GM12891 (cell line): ENCODE results near the gene UGT1A8.

ENCODE experiments used
- POLR2A ChIP-seq: IDR thresholded peaks from 2 replicates; pipeline ENCODE4 v1.6.1; 2011; ENCODE audit warnings: low read depth, low read length, control low read depth
- SPI1 ChIP-seq: IDR thresholded peaks from 2 replicates; pipeline ENCODE4 v1.6.1; 2011; ENCODE audit warnings: low read depth, low read length, control low read depth
- TAF1 ChIP-seq: IDR thresholded peaks from 2 replicates; pipeline ENCODE4 v1.6.1; 2011; ENCODE audit warnings: low read depth, low read length, control low read depth

GRCh38 chr2:233611284-233611683 is 6.1 kb upstream of the UGT1A8 start:
- no peak for TF ChIP-seq POLR2A
- no peak for TF ChIP-seq TAF1
- TF ChIP-seq SPI1, result no peak
